ENCODE data around the gene KCNH2. TPM values are rescaled to one million over a fixed set of nuclear protein-coding genes. Genes with fewer than 3 reads are reported as not detected.

KCNH2 gene
- total RNA-seq, 1 experiment from 2014 or later = 9.1 TPM

DNA sequence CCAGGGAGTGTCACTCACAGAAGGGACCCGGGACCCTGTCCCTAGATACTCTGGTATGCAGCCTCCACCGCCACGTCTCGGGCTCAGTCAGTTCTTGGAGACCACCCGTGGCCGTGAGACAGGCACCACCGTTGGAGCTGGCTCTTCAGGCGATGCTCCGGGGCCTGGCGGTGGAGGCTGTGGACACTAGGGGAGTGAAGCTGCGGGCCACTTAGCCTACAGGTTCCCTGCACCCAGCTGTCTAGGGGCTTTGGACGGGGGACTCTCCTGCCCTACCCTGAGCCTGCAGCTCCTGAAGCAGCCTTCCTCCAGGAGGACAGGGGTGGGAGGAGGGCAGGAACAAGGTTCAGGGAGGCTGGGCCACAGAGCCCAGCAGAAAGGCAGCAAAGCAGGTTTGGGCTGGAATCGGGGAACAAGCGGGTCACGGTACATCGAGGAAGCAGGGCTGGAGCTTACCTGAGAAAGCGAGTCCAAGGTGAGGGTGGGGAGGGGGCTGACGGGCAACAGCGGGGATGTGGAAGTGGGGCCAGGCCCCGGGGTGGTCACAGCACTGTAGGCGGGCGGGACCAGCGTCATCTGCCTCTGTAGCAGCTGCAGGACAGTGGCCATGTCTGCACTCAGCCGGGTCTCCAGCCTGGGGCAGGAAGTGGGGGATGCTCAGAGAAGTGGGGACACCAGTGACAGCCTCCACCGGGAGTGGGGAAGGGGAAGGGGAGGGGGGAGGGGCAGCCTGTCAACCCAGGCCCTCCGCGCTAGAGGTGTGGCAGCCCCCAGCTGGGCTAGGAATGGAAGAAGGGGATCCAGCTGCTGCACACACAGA lies 31.5 kb downstream of the KCNH2 start:
- in situ Hi-C loops (cut with HindIII; ENCODE audit: low pct_unique_long_range_greater_than_20kb, low sequenced_read_pairs) = no loop called here
- no peak for DNase-seq (ENCODE audit: low read depth)

GRCh38 chr7:150945853-150946420 lies 32.2 kb downstream of the KCNH2 start:
- in situ Hi-C loops (cut with HindIII; ENCODE audit: low pct_unique_long_range_greater_than_20kb, low sequenced_read_pairs) = no loop called here
- no peak for DNase-seq (ENCODE audit: low read depth)

DNA sequence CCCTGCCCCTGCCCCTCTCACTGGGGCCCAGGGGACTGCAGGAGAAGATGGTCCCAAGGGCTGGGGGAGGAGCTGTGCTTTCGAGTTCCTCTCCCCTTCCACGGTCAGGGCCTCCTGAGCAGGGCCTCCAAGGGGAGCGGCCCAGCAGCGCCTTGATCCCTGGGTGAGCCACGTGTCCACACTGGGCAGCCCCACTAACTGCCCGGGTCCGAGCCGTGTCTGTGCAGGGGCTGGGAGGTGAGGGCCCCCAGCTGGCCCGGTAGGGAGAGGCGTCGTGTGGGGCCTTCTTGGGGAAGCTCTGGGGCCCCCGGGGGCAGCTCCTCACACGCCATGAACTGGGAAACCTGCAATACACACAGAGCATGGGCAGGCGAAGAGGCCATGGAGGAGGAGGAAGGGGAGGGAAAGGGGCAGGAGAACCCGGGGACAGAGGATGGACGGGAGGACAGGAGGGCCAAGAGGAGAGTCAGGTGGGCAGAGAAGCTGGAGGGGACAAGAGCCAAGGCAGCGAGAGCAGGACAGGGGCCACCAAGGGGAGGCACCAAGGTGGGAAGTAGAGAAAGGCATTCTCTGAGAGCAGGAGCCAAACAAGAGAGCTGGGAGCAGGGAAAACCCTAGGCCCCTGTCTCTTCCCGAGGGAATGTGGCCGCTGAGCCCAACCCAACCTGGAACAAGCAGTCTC lies 32.8 kb downstream of the KCNH2 start:
- in situ Hi-C loops (cut with HindIII; ENCODE audit: low pct_unique_long_range_greater_than_20kb, low sequenced_read_pairs) = no loop called here
- no peak for DNase-seq (ENCODE audit: low read depth)

DNA sequence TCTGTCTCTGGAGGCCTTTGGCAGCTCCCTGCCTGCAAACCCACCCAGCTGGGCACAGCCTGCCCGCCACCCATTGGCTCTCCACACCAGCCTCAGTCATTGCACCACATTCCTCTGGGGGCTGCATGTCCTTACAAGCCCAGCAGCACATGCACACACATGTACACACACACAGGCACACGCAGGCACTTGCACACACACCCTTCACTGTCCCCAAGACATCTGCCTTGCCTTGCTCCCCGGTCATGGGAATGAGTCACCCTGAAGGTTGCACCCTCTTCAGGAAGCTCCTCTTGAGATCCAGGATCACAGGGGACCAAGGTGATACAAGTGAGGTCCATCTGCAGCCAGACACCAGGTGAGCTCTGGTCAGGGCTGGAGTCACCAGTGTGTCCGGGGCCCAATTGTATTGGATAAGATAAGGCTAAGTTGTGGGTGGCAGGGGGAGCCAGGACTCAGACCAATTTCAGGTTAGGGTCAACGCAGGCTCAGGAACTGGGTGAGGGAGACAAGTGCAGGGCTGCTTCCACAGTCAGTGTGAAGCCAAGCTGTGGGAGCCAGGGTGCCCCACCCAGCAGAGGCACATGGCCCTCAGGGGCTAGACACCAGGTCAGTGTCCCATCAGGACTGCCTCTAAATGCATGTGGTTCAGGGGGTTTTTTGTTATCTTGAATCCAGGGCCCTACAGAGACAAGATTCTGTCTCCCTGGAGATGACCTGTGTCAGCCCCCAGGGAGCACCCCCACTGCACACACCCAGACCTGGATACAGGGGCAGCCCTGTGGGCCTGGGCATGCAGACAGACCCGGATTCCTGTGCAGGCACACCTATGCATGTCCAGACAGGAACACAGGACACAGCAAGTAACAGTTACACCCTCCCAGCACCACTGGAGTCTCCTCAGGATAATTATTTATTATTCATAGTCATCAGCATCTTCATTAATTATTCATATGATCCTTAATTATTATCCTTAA lies 33.8 kb downstream of the KCNH2 start:
- in situ Hi-C loops (cut with HindIII; ENCODE audit: low pct_unique_long_range_greater_than_20kb, low sequenced_read_pairs) = no loop called here

DNA sequence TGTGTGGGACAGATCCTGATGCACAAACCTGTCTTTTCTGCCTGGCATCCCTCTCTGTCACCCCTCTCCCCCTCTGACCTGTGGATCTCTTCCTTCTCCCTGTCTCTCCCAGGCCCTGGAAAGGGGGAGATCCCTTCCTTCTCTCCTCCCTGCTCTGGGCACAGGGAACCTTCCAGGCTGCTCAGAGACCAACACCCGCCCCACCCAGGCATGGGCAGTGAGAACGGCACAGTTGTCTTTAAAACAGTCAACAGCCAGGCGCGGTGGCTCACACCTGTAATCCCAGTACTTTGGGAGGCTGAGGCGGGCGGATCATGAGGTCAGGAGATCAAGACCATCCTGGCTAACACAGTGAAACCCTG lies 34.7 kb downstream of the KCNH2 start:
- no peak for DNase-seq (ENCODE audit: low read depth)

More for the DNA sequence above, 33.8 kb downstream of the KCNH2 start:
- DNase-seq (ENCODE audit: low read depth) = no peak

GRCh38 chr7:150942591-150943452 lies 35.3 kb downstream of the KCNH2 start:
- DNase-seq (ENCODE audit: low read depth) = no peak
- in situ Hi-C loops (cut with HindIII; ENCODE audit: low pct_unique_long_range_greater_than_20kb, low sequenced_read_pairs) = no loop called here

More for the DNA sequence above, 34.7 kb downstream of the KCNH2 start:
- in situ Hi-C loops (cut with HindIII; ENCODE audit: low pct_unique_long_range_greater_than_20kb, low sequenced_read_pairs) = no loop called here

DNA sequence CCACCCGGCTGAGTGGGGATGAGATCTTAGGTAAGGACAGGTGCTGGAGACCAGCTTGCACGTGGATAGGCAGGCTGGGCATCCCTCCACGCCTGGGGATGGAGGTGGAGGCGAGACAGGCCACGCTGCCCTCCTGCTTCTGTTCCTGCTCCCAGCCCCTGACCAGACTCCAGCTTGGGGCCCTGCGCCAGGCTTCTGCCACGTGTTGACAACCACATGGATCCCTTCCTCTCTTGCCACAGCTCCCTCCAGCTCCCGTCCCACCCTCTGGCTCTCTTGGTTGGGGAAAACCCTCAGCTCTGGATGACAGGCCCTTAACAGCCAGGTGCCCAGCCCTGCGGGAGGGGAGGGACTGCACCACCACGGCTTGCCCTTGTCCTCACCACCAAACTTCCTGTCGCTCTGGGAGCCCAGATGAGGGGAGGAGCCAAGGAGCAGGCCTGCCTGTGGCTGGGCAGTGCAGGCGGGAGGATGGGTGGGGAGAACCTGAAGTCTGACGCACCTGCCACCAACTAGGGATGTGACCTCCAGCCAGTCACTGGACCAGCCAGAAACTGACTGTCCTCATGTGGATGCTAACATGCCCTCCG lies 36.0 kb downstream of the KCNH2 start:
- no peak for DNase-seq (ENCODE audit: low read depth)
- in situ Hi-C loops (cut with HindIII; ENCODE audit: low pct_unique_long_range_greater_than_20kb, low sequenced_read_pairs) = no loop called here

- in situ Hi-C loops (cut with HindIII; ENCODE audit: low pct_unique_long_range_greater_than_20kb, low sequenced_read_pairs) = no loop called here
These were observed 36.6 kb downstream of the KCNH2 start for GRCh38 chr7:150941351-150942000.

GRCh38 chr7:150940431-150941102 lies 37.6 kb downstream of the KCNH2 start:
- no peak for DNase-seq (ENCODE audit: low read depth)
- in situ Hi-C loops (cut with HindIII; ENCODE audit: low pct_unique_long_range_greater_than_20kb, low sequenced_read_pairs) = no loop called here

More at GRCh38 chr7:150941351-150942000, 36.6 kb downstream of the KCNH2 start:
- no peak for DNase-seq (ENCODE audit: low read depth)

DNA sequence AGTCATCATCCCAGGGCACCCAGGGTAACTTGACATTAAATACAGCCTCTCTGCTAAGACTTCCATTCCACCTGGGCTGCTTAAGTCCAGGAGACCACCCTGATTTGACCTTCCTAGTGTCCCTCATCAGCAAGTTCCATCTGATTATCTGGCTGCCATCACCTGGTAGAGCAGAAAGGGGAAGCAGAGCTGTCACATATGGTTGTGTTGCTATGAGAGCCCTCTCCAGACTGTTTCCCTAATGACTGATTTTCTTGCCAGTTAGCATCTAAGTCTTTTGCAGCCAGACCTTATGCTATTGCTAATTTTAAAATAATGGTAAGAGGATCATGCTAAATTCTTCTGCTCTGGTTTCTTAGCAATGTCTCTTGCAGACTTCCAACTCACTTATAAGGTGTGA lies 38.7 kb downstream of the KCNH2 start:
- in situ Hi-C loops (cut with HindIII; ENCODE audit: low pct_unique_long_range_greater_than_20kb, low sequenced_read_pairs) = no loop called here
- DNase-seq (ENCODE audit: low read depth) = no peak

DNA sequence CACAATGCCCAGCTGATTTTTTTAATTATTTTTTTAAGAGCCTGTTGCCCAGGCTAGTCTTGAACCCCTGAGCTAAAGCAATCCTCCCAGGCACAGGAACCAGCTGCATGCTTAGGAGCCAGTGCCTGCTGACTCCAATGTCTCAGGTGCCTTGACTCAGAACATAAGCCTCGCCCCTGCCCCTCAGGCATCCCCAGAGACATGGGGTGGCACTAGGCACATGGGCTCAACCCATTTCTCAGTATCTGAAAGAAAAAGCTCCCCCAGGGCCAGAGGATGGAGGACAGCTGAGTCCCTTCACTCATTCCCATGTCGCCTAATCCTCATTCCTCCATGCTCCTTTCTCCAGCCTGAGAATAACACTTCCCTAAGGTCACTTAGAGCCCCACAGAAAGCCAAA lies 39.1 kb downstream of the KCNH2 start:
- DNase-seq (ENCODE audit: low read depth) = no peak
- in situ Hi-C loops (cut with HindIII; ENCODE audit: low pct_unique_long_range_greater_than_20kb, low sequenced_read_pairs) = no loop called here

- in situ Hi-C loops (cut with HindIII; ENCODE audit: low pct_unique_long_range_greater_than_20kb, low sequenced_read_pairs) = no loop called here
- DNase-seq (ENCODE audit: low read depth) = no peak
These were observed 39.6 kb downstream of the KCNH2 start for GRCh38 chr7:150938566-150938965.

DNA sequence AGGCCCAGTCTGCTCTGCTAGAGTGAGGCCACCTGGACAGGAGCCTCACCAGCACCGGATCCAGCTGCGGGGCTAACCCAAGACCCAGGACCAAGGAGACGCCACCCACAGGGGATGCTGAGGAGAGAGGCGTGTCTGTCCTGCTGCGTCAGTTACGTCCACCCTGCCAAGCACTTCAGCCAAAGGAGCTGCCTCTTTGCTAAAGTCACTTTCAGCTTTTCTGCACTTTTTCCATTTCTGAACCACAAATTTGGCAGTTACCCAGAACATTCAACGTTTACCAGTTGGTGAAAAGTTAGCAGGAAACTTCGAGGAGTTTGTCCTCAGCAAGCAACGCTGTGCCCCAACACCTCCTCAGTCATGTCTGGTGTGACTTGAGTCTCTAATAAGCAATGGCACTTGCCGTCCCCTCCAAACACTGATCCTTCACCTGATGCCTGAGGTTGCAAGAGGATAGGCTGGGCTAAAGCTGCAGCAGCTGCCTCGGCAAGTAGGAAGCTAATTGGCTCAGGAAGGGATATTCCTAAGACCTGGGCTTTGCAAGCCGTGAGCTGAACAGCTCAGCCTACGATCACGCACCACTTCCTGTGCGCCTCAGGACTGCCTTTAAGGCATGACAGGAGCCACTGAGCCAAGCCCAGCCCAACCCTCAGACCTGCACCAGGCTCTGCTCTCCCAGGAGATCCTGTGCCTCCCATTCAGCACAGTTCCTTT lies 40.1 kb downstream of the KCNH2 start:
- no peak for DNase-seq (ENCODE audit: low read depth)

DNA sequence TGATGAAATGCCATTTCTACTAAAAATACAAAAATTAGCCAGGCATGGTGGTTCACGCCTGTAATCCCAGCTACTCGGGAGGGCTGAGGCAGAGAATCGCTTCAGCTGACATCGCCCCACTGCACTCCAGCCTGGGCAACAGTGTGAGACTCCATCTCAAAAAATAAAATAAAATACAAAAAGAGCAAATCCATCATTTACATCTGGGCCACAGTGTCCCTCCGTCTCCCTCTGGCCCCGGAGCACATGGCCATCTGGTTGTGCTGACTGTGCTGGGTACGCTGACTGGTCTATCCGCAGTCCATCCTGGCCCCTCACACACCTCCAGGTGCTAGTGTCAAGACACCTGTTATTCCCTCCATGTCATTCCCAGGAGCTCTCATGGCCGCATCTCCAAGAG lies 42.1 kb downstream of the KCNH2 start:
- in situ Hi-C loops (cut with HindIII; ENCODE audit: low pct_unique_long_range_greater_than_20kb, low sequenced_read_pairs) = no loop called here
- no peak for DNase-seq (ENCODE audit: low read depth)

More for the DNA sequence above, 40.1 kb downstream of the KCNH2 start:
- in situ Hi-C loops (cut with HindIII; ENCODE audit: low pct_unique_long_range_greater_than_20kb, low sequenced_read_pairs) = no loop called here

DNA sequence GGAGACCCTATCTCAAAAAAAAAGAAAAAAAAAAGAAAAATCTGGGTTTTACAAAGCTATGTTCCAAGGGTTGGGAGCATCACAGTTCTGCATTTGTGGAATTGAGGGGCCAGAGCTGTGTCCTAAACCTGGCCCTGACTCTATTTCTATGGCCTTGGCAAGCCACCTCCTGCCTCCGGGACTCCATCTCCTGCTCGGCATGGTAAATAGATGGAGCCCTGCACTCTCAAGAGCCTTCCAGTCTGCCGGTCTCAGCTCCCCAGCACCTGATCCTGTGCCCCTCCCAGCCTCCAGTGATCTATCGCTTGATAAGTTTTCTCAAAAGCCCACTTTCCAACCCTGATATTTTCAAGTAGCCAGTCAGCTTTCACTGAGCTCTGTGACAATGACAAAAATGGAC lies 43.0 kb downstream of the KCNH2 start:
- in situ Hi-C loops (cut with HindIII; ENCODE audit: low pct_unique_long_range_greater_than_20kb, low sequenced_read_pairs) = no loop called here

More for the DNA sequence above, 43.0 kb downstream of the KCNH2 start:
- no peak for DNase-seq (ENCODE audit: low read depth)
